Left cardiac atrium (tissue), 4 donors: ENCODE data around the gene PDE6B. TPM values are rescaled to one million over a fixed set of nuclear protein-coding genes. Genes with fewer than 3 reads are reported as not detected.
A peak's percentile ranks its signal among the peaks of the same experiment; 100 is the strongest.
"Not testable (repeated sequence)": the region's sequence is repeated elsewhere in the genome, so short reads cannot be mapped to it uniquely, and the experiment has no call there.

Experiments used
- ATAC-seq, 2 donors: fragments of 200-7000 bp; cut with Tn5 transposase; one replicate each; pipeline ENCODE4 v1.9.1; 2020; ENCODE audit warnings: mild to moderate bottlenecking in 2 of 2, moderate library complexity in 2 of 2
- DNase-seq: peaks from one replicate; pipeline ENCODE4 v3.0.0-alpha.2; 2020
- intact Hi-C, 2 donors: fragments of 100-400 bp; cut with DNase I; formaldehyde crosslinking; loops; one replicate each; pipeline versions ENCODE4 v1.14.1 to v1.15.1; 2022 to 2023
- total RNA-seq, 2 donors: library from RNA; stranded (reverse); fragmentation: NEBNext Ultra II Directional; extraction: Animal tissue kit (Norgen Biotek cat#: 25700); gene quantifications; one replicate each; pipeline ENCODE4 v1.2.1, GENCODE V29; 2021
- donor health status: DM: no; HTN: yes; CAD: no.
- donor health status: DM: no; HTN: yes; CAD: no; lungs with severe emphysema.
- donor health status: DM: yes; HTN: yes; CAD: no.
- donor health status: Dilated cardiomyopathy.

Gene PDE6B
- total RNA-seq, 2 donors from 2014 or later: 4.7 to 5.2 TPM

- intact Hi-C loops: no loop called here
- DNase-seq (no peak), ATAC-seq (no peak)
Observed at GRCh38 chr4:664713-665231, 39.4 kb downstream of the PDE6B start.

- DNase-seq (no peak), ATAC-seq (no peak)
- intact Hi-C loops: no loop called here
Observed at GRCh38 chr4:665381-665750, 40.0 kb downstream of the PDE6B start.

GRCh38 chr4:665751-666435 is 40.5 kb downstream of the PDE6B start:
- DNase-seq: peak; percentile 22
- ATAC-seq: no peak
- intact Hi-C loops: no loop called here

- intact Hi-C loops: no loop called here
- no peak for DNase-seq
- no peak for ATAC-seq
Observed at GRCh38 chr4:666436-666810, 41.0 kb downstream of the PDE6B start.

- intact Hi-C loops: no loop called here
- DNase-seq (no peak), ATAC-seq (no peak)
Observed at GRCh38 chr4:666822-667544, 41.6 kb downstream of the PDE6B start.

GRCh38 chr4:667545-667925 is 42.2 kb downstream of the PDE6B start:
- intact Hi-C loops: no loop called here
- DNase-seq (no peak), ATAC-seq (no peak)

GRCh38 chr4:668219-668618 is 42.8 kb downstream of the PDE6B start:
- ATAC-seq, DNase-seq, intact Hi-C loops: not testable (repeated sequence)

GRCh38 chr4:669806-670559 is 44.6 kb downstream of the PDE6B start:
- intact Hi-C loops, ATAC-seq, DNase-seq: not testable (repeated sequence)

- DNase-seq: no peak
- no peak for ATAC-seq
- intact Hi-C loops: no loop called here
Observed at GRCh38 chr4:671769-672168, 46.4 kb downstream of the PDE6B start.

- DNase-seq (peak; percentile 70), ATAC-seq (peak; percentile 35 to 40)
- intact Hi-C loops: no loop called here
Observed at GRCh38 chr4:673349-674091, 48.1 kb downstream of the PDE6B start.

- DNase-seq: peak; percentile 98
- peak; percentile 92 to 93 for ATAC-seq
- intact Hi-C loops: no loop called here
Observed at GRCh38 chr4:674172-675035, 49.0 kb downstream of the PDE6B start, which contains the start of the genes ATP5ME and MYL5. Gene ATP5ME, minus strand, starts transcription at chr4:674276. Its CDS starts 29 bp downstream, at chr4:674247. Gene MYL5, plus strand, starts transcription at chr4:674542. Its CDS starts 3,485 bp downstream, at chr4:678027.

- DNase-seq: peak; percentile 27
- peak; percentile 13 to 20 for ATAC-seq
- intact Hi-C loops: no loop called here
Observed at GRCh38 chr4:675036-675882, 49.9 kb downstream of the PDE6B start.

GRCh38 chr4:675980-676870 is 50.9 kb downstream of the PDE6B start:
- intact Hi-C loops: no loop called here
- ATAC-seq (no peak), DNase-seq (peak; percentile 16)

GRCh38 chr4:676871-677235 is 51.5 kb downstream of the PDE6B start:
- DNase-seq (no peak), ATAC-seq (no peak)
- intact Hi-C loops: no loop called here

- DNase-seq (no peak), ATAC-seq (no peak)
- intact Hi-C loops: no loop called here
Observed at GRCh38 chr4:677431-678293, 52.3 kb downstream of the PDE6B start.
